Measurements from ENCODE around the gene GOLPH3.
"Not testable (repeated sequence)": the region's sequence is repeated elsewhere in the genome, so short reads cannot be mapped to it uniquely, and the experiment has no call there.

Gene GOLPH3

DNA sequence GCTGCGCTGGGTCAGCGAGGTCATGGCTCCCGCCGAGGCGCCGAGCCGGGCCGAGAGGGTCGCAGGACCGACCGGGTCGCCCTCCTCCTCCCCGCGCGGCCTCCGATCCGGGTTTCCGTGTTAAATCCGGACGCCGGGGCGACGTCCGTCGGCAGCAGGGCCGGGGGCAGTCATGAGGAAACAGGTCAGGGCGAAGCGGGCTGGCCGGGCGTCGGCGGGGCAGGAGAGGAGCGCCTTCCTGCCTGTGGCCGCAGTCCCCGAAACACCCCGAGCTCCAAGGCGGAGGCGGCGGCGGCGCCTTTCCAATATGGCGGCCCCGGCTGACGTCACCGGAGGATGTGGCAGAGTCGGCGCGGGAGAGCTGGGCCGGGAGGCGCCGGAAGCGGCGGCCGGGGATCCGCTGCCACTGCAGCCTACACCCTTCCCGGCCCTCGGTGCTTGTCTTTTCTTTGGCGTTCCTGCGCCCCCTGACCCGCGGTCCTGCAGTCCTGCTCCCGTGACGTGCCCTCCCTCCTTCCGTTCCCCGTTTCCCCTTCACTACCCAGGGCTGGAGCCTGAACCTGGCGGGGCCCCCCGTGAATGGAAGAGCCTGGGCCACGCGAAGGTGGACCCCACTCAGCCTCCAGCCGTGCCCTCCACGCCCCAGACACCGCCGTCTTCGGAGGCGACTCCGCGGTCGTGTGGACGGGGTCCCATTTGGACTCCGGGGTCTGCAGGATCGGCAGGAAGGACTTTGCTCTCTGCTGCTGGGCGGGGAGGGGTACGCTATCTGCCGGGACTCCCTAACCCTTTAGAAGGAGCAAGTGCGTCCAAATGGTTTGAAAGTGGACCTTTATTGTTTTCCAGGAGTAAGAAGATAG, at the start of gene GOLPH3:
GOLPH3 (minus strand) TSS at position 309 of the 860 bp plus-strand sequence; CDS start at position 24, 285 bp downstream.
- peak; percentile 89 for DNase-seq (ENCODE audit: low read depth, low spot score)
- peak within 1 kb of the TSS; percentile 74 for H3K4me3 ChIP-seq (ENCODE audit: low read depth, low read length)
- in situ Hi-C loops (cut with HindIII; ENCODE audit: low sequenced_read_pairs): no loop called here
- TF ChIP-seq, protein P1, sequence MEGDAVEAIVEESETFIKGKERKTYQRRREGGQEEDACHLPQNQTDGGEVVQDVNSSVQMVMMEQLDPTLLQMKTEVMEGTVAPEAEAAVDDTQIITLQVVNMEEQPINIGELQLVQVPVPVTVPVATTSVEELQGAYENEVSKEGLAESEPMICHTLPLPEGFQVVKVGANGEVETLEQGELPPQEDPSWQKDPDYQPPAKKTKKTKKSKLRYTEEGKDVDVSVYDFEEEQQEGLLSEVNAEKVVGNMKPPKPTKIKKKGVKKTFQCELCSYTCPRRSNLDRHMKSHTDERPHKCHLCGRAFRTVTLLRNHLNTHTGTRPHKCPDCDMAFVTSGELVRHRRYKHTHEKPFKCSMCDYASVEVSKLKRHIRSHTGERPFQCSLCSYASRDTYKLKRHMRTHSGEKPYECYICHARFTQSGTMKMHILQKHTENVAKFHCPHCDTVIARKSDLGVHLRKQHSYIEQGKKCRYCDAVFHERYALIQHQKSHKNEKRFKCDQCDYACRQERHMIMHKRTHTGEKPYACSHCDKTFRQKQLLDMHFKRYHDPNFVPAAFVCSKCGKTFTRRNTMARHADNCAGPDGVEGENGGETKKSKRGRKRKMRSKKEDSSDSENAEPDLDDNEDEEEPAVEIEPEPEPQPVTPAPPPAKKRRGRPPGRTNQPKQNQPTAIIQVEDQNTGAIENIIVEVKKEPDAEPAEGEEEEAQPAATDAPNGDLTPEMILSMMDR (IDR thresholded peaks at IDR 0.05; ENCODE audit: low read depth, low read length): no peak

DNA sequence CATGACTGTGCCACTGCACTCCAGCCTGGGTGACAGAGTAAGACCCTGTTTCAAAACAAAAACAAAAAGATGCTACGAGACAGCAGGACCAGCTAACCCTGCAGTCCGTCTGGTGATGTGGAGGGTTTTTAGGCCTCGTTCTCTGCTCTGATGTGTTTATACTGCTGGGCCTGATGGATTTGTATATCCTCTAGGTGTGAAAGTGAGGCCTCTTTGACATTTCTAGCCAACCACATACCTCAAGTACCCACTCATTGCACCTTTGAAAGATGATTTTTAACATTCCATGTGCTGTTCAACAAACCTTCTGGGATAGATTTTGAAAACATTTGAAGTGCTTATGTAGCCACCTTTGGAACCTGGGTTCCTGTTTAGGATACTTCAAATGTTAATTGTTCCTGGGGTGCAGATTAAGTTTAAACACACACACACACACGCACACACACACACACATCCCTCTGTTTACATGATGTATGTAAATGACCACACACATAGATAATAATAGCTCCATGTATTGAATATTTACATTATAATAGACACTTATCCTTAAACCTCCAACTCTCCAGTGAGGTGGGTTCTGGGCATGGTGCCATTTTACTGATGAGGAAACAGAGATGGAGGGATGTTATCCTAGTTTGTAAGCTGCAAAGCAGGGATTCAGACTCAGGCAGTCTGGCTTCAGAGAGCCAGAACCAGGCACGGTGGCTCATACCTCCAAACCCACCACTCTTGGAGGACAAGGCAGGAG, 48.8 kb upstream of the GOLPH3 start:
- TF ChIP-seq, protein P1 (IDR thresholded peaks at IDR 0.05; ENCODE audit: low read depth, low read length): no peak
- in situ Hi-C loops (cut with HindIII; ENCODE audit: low sequenced_read_pairs): no loop called here
- H3K4me3 ChIP-seq (ENCODE audit: low read depth, low read length): no peak overlapping the region
- no peak for DNase-seq (ENCODE audit: low read depth, low spot score)

DNA sequence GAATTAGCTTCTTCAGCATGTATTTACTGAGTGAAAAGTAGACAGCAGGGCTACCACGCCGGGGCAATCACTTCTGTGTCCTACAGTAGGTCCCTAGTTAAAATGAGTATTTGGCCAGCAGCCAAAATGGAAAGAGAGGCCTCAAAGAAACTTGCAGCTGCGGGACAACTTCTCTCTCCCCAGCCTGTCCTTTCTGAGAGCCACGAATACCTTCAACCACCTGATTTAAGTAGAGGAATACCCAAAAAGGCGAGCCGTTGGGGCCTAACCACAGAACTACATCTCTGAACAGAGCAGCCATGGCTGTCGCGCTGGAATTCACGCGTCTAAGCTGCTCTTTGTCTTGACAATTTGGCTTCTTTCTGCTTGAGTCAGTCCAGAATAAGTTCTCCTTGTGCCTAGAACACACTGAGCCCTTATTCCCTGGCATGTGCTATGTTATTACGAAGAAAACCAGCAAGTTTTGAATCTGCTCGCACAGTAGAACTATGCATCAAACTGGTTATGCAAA, 43.8 kb upstream of the GOLPH3 start:
- TF ChIP-seq, protein P1 (IDR thresholded peaks at IDR 0.05; ENCODE audit: low read depth, low read length): no peak
- DNase-seq (ENCODE audit: low read depth, low spot score): peak; percentile 22
- in situ Hi-C loops (cut with HindIII; ENCODE audit: low sequenced_read_pairs): no loop called here

DNA sequence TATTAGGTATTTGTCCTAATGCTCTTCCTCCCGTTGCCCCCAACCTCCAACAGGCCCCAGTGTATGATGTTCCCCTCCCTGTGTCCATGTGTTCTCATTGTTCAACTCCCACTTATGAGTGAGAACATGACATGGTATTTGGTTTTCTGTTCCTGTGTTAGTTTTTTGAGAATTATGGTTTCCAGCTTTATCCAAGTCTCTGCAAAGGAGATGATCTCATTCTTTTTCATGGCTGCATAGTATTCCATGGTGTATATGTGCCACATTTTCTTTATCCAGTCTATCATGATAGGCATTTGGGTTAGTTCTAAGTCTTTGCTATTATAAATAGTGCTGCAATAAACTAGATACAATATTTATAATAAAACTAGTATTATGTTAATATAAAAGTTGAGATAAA, 40.2 kb upstream of the GOLPH3 start:
- DNase-seq (ENCODE audit: low read depth, low spot score); in situ Hi-C loops (cut with HindIII; ENCODE audit: low sequenced_read_pairs); H3K4me3 ChIP-seq (ENCODE audit: low read depth, low read length): not testable (repeated sequence)

More for the DNA sequence above, 43.8 kb upstream of the GOLPH3 start:
- H3K4me3 ChIP-seq (ENCODE audit: low read depth, low read length): no peak overlapping the region

DNA sequence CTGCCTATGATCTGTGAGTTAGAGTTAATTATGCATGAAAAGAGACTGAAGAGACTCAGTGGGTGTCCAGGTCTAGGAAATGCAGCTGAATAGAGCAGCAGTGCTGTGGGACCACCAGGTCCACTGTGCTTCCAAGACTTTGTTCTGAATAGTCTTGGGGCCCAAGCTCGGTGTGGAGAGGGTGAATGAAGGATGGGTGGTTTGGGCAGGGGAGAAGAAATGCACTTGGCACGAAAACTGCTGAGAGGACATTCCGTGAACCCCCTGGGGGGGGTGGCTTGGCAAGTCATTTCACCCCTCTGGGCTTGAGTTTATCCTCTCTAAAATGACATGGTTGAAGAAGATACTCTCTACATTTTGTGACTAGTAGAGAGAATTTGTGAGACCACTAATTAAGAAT, 36.0 kb upstream of the GOLPH3 start:
- TF ChIP-seq, protein P1 (IDR thresholded peaks at IDR 0.05; ENCODE audit: low read depth, low read length): no peak

DNA sequence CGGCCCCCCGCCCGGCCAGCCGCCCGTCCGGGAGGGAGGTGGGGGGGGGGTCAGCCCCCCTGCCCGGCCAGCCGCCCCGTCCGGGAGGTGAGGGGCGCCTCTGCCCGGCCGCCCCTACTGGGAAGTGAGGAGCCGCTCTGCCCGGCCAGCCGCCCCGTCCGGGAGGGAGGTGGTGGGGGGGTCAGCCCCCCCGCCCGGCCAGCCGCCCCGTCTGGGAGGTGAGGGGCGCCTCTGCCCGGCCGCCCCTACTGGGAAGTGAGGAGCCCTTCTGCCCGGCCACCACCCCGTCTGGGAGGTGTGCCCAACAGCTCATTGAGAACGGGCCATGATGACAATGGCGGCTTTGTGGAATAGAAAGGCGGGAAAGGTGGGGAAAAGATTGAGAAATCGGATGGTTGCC, 34.7 kb upstream of the GOLPH3 start:
- DNase-seq (ENCODE audit: low read depth, low spot score); in situ Hi-C loops (cut with HindIII; ENCODE audit: low sequenced_read_pairs); H3K4me3 ChIP-seq (ENCODE audit: low read depth, low read length): not testable (repeated sequence)

More for the DNA sequence above, 36.0 kb upstream of the GOLPH3 start:
- no peak for DNase-seq (ENCODE audit: low read depth, low spot score)
- in situ Hi-C loops (cut with HindIII; ENCODE audit: low sequenced_read_pairs): no loop called here
- H3K4me3 ChIP-seq (ENCODE audit: low read depth, low read length): no peak overlapping the region

DNA sequence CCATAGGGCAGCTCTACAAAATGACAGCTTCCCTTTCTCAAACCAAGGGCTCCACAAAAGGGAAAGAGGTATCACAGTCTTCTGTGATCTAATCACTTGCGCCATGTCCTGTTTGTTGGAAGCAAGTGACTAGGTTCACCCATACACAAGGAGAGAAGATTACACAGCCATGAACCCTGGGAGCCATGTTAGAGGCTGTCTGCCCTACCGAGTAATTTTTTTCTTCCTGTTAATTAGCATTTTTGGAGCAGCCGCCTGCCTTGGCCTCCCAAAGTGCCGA, 33.2 kb upstream of the GOLPH3 start:
- DNase-seq (ENCODE audit: low read depth, low spot score): no peak
- no peak overlapping the region for H3K4me3 ChIP-seq (ENCODE audit: low read depth, low read length)
- TF ChIP-seq, protein P1 (IDR thresholded peaks at IDR 0.05; ENCODE audit: low read depth, low read length): no peak
- in situ Hi-C loops (cut with HindIII; ENCODE audit: low sequenced_read_pairs): no loop called here

Measured in astrocyte of the spinal cord (primary cell).